ENCODE results near the gene CEMIP.
"Not testable (repeated sequence)": the region's sequence is repeated elsewhere in the genome, so short reads cannot be mapped to it uniquely, and the experiment has no call there.

CEMIP gene

DNA sequence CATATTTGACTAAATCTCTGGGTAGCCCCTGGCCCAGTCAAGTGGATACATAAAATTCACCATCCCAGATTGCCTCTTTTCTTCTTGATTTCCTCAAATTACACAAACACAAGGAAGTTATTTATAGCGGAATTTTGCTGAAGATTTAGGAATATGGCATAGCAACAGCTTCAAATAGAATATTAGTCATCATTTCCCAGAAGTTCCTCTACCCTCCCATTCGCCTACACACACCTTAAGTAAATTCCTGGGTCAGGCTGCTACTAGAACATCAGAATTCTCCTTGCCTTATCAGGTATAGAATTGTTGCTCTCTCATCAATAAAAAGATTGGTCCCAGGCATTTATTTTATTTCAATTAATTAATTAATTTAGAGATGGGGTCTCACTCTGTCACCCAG is 178.8 kb downstream of the CEMIP start:
- Histone ChIP-seq H3K27me3 (replicated peaks; ENCODE audit: control insufficient read depth, insufficient read depth, low read length) (no peaks in the 10 kb centered on the region), H3K36me3 (ENCODE audit: control insufficient read depth, insufficient read depth, low read length) (peaks cover 3% of the 10 kb centered on the region), H3K4me3 (replicated peaks; ENCODE audit: low read depth, low read length) (no peak overlapping the region)
- no peak for DNase-seq (ENCODE audit: extremely low read depth, insufficient read length)
- TF ChIP-seq, protein P1, sequence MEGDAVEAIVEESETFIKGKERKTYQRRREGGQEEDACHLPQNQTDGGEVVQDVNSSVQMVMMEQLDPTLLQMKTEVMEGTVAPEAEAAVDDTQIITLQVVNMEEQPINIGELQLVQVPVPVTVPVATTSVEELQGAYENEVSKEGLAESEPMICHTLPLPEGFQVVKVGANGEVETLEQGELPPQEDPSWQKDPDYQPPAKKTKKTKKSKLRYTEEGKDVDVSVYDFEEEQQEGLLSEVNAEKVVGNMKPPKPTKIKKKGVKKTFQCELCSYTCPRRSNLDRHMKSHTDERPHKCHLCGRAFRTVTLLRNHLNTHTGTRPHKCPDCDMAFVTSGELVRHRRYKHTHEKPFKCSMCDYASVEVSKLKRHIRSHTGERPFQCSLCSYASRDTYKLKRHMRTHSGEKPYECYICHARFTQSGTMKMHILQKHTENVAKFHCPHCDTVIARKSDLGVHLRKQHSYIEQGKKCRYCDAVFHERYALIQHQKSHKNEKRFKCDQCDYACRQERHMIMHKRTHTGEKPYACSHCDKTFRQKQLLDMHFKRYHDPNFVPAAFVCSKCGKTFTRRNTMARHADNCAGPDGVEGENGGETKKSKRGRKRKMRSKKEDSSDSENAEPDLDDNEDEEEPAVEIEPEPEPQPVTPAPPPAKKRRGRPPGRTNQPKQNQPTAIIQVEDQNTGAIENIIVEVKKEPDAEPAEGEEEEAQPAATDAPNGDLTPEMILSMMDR (IDR thresholded peaks at IDR 0.05; ENCODE audit: insufficient read depth, low read length, poor library complexity, severe bottlenecking) = no peak

DNA sequence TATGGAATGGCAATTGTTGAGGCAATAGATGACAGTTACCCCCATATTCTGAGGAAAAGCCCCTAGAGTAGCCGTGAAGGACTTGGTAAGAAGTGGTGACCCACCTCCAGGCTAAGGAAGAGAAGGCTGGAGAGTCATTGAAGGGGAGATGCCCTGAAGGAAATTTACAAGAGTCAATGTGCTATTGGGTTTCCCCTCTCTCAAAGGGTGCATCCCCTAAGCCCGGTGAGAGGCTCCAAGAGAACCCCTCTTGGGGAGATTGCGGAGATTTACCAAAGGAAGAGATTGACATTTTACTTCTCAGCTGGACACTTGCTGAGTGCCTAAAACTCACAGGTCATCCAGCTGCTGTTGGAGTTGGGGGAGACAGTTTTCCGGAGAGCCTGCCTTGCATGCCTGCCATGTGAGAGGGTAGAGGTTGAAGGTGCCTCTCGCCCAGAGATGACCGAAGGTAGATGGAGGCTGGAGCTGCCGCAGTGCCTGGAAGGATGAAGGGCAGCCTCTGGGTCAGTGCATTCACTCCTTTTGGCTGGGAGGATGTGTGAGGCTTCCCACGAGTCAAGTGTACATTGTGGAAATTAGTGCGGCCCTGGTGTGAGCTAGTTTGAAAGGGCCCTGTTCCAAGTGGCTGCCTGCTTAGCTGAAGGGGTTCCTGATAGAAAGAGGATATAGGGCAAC is 179.8 kb downstream of the CEMIP start:
- Histone ChIP-seq H3K27me3 (replicated peaks; ENCODE audit: control insufficient read depth, insufficient read depth, low read length) (no peaks in the 10 kb centered on the region), H3K4me3 (replicated peaks; ENCODE audit: low read depth, low read length) (no peak overlapping the region), H3K36me3 (ENCODE audit: control insufficient read depth, insufficient read depth, low read length) (peaks cover 3% of the 10 kb centered on the region)
- TF ChIP-seq, protein P1 (IDR thresholded peaks at IDR 0.05; ENCODE audit: insufficient read depth, low read length, poor library complexity, severe bottlenecking) = no peak
- no peak for DNase-seq (ENCODE audit: extremely low read depth, insufficient read length)

DNA sequence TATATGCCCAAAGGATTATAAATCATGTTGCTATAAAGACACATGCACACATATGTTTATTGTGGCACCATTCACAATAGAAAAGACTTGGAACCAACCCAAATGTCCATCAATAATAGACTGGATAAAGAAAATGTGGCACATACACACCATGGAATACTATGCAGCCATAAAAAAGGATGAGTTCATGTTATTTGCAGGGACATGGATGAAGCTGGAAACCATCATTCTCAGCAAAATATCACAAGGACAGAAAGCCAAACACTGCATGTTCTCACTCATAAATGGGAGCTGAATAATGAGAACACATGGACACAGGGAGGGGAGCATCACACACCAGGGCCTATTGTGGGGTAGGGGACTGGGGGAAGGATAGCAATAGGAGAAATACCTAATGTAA is 186.3 kb downstream of the CEMIP start:
- not testable (repeated sequence) for H3K27me3 ChIP-seq (replicated peaks; ENCODE audit: control insufficient read depth, insufficient read depth, low read length); H3K4me3 ChIP-seq (replicated peaks; ENCODE audit: low read depth, low read length); DNase-seq (ENCODE audit: extremely low read depth, insufficient read length); H3K36me3 ChIP-seq (ENCODE audit: control insufficient read depth, insufficient read depth, low read length)

DNA sequence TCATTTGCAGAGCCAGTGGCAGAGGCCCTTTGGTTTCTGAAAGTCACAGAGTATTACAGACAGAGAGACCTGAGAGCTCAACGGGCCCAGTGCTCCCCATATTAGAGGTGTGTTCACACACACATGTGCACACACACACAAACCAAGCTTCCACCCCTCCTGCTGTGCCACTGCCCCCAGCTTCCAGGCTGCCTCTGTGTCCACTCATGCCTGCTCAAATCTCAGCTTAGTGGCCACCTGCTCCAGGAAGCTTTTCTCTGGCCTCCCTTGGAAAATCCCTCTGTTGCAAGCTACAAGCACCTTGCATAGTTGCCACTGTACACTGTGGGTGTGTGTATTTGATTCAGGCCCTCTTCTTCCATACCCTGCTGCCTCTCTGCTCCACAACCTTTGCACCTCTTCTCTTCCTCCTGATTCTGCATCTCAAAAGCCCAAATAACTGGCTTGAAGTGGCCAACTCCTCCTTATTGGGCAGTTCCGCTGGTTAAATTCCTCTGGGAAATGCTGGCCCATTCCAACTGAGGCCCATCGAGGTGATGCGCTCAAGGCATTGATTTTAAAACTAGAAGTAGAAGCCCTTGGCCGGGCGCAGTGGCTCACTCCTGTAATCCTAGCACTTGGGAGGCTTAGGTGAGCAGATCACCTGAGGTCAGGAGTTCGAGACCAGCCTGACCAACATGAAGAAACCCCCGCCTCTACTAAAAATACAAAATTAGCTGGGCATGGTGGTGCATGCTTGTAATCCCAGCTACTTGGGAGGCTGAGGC is 187.4 kb downstream of the CEMIP start:
- TF ChIP-seq, protein P1 (IDR thresholded peaks at IDR 0.05; ENCODE audit: insufficient read depth, low read length, poor library complexity, severe bottlenecking) = no peak
- DNase-seq (ENCODE audit: extremely low read depth, insufficient read length) = no peak
- H3K36me3 ChIP-seq (ENCODE audit: control insufficient read depth, insufficient read depth, low read length) = peaks cover 5% of the 10 kb centered on the region
- H3K27me3 ChIP-seq (replicated peaks; ENCODE audit: control insufficient read depth, insufficient read depth, low read length) = no peaks in the 10 kb centered on the region
- H3K4me3 ChIP-seq (replicated peaks; ENCODE audit: low read depth, low read length) = no peak overlapping the region

DNA sequence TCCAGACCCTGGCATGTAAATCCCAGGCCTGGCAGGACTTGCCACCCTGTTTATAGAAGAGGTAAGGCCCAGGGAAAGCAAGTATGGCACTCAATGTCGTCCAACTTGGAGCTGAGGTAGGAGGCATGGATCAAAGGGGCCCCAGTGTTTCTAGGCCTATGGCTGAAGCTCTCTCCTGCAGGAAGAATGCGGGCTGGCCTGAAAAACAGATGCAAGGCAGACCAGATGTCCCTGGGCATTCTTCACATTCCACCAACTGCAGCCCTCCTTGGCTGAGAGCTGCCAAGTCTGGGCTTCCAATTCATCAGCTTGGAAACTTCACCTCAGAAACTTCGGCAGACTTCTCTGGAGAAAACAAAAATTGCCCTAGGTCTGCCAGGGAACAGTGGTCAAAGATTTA is 188.3 kb downstream of the CEMIP start:
- no peak overlapping the region for H3K4me3 ChIP-seq (replicated peaks; ENCODE audit: low read depth, low read length)
- no peaks in the 10 kb centered on the region for H3K27me3 ChIP-seq (replicated peaks; ENCODE audit: control insufficient read depth, insufficient read depth, low read length)
- peaks cover 5% of the 10 kb centered on the region for H3K36me3 ChIP-seq (ENCODE audit: control insufficient read depth, insufficient read depth, low read length)
- DNase-seq (ENCODE audit: extremely low read depth, insufficient read length) = no peak
- TF ChIP-seq, protein P1 (IDR thresholded peaks at IDR 0.05; ENCODE audit: insufficient read depth, low read length, poor library complexity, severe bottlenecking) = no peak

DNA sequence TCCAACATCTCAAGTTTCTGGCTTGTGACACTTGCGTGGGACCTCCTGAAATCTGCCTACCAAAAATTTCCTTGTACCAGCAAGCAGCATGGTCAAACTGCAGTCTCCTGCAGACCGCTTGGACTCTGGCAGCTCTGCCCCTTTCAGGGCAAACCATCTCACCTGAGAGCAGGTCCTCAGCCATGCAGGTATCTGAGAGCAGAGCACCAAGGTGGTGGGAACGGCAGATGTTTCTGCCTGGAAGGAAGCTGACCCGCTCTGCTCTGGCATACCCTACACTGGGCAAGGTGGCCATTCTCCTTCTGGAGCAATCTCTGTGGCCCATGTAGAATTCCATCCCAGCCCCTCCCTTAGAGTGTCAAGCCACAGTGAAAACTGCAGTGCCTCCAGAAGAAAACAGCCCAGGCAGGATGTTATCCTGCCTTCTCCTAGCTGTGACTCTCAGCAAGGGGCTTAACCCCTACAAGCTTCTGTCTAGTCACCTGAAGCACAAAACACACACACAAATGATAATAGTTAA is 188.9 kb downstream of the CEMIP start:
- no peaks in the 10 kb centered on the region for H3K27me3 ChIP-seq (replicated peaks; ENCODE audit: control insufficient read depth, insufficient read depth, low read length)
- DNase-seq (ENCODE audit: extremely low read depth, insufficient read length) = no peak
- peaks cover 5% of the 10 kb centered on the region for H3K36me3 ChIP-seq (ENCODE audit: control insufficient read depth, insufficient read depth, low read length)
- no peak overlapping the region for H3K4me3 ChIP-seq (replicated peaks; ENCODE audit: low read depth, low read length)
- TF ChIP-seq, protein P1 (IDR thresholded peaks at IDR 0.05; ENCODE audit: insufficient read depth, low read length, poor library complexity, severe bottlenecking) = no peak

Data from GM06990 (cell line).